ENCODE data around the gene GNAZ.
"Not testable (repeated sequence)": the region's sequence is repeated elsewhere in the genome, so short reads cannot be mapped to it uniquely, and the experiment has no call there.

The GNAZ gene

GRCh38 chr22:23132376-23133091 lies 62.2 kb downstream of the GNAZ start:
- DNase-seq (ENCODE audit: low read depth): no peak
- H3K4me3 ChIP-seq (ENCODE audit: low read depth, low read length): no peak overlapping the region
- TF ChIP-seq MAX (IDR thresholded peaks at IDR 0.05; ENCODE audit: low read depth, low read length) (no peak), POLR2A (IDR thresholded peaks at IDR 0.05; ENCODE audit: extremely low read depth, insufficient read length) (no peak), MYC (IDR thresholded peaks at IDR 0.05; ENCODE audit: low read depth, low read length) (no peak)
- TF ChIP-seq, protein P1, sequence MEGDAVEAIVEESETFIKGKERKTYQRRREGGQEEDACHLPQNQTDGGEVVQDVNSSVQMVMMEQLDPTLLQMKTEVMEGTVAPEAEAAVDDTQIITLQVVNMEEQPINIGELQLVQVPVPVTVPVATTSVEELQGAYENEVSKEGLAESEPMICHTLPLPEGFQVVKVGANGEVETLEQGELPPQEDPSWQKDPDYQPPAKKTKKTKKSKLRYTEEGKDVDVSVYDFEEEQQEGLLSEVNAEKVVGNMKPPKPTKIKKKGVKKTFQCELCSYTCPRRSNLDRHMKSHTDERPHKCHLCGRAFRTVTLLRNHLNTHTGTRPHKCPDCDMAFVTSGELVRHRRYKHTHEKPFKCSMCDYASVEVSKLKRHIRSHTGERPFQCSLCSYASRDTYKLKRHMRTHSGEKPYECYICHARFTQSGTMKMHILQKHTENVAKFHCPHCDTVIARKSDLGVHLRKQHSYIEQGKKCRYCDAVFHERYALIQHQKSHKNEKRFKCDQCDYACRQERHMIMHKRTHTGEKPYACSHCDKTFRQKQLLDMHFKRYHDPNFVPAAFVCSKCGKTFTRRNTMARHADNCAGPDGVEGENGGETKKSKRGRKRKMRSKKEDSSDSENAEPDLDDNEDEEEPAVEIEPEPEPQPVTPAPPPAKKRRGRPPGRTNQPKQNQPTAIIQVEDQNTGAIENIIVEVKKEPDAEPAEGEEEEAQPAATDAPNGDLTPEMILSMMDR (IDR thresholded peaks at IDR 0.05; ENCODE audit: low read depth, low read length): no peak

DNA sequence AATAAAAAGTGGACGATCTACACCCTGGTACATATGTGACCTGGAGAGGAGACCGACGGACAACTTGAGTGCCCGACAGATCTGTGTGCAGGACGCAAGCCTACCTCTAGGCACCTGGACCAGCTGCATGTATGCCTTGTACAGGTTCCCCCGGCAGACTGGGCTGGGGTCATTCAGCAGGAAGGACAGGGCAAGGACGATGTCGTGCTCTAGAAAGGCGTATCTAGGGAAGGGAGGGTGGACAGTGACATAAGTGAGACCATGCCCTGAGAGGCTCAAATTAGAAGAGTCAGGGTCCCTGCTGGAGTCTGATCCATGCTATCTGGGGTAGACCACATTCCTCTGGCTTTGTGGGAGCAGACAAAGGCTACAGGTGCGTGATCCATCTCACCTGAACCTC lies 63.6 kb downstream of the GNAZ start:
- TF ChIP-seq, protein P1 (IDR thresholded peaks at IDR 0.05; ENCODE audit: low read depth, low read length): no peak
- no peak for TF ChIP-seq MAX (IDR thresholded peaks at IDR 0.05; ENCODE audit: low read depth, low read length)
- no peak for TF ChIP-seq MYC (IDR thresholded peaks at IDR 0.05; ENCODE audit: low read depth, low read length)
- TF ChIP-seq POLR2A (IDR thresholded peaks at IDR 0.05; ENCODE audit: extremely low read depth, insufficient read length): no peak
- no peak overlapping the region for H3K4me3 ChIP-seq (ENCODE audit: low read depth, low read length)
- no peak for DNase-seq (ENCODE audit: low read depth)

DNA sequence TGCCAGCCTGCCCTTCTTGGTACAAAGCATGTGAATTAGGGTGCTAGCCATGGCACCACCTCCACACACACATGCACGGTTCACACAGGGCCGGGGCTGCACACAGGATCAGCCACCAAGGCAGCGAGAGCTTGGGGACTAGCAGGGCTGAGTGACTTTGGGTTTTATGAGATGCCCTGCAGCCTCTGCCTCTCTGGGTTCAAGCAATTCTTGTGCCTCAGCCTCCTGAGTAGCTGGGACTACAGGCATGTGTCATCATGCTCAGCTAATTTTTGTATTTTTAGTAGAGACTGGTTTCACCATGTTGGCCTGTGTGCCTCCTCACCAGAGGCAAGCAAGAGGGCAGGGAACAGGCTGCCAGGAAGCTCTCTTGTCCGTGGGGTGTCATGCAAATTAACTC lies 66.7 kb downstream of the GNAZ start:
- DNase-seq (ENCODE audit: low read depth); H3K4me3 ChIP-seq (ENCODE audit: low read depth, low read length): not testable (repeated sequence)

DNA sequence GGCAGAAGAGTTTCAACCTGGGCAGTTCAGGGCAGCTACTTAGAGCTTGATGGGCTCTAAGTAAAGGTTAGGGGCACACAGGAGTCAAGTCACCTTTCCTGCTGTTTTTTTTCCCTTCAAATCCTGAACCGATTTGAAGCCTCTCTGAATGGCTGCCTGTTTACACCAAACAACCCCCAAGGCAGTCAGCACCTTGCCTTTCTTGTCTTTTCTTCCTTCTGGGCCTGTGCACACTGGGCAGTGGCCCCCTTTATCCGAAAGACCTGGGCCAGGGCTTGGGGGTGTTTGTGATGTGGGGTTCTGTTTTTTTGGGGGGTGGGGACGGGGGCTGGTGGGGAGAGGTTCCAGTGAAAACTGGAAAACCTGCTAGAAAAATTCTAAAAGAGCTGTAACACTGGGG lies 67.1 kb downstream of the GNAZ start:
- no peak overlapping the region for H3K4me3 ChIP-seq (ENCODE audit: low read depth, low read length)
- TF ChIP-seq POLR2A (IDR thresholded peaks at IDR 0.05; ENCODE audit: extremely low read depth, insufficient read length): no peak
- no peak for TF ChIP-seq MYC (IDR thresholded peaks at IDR 0.05; ENCODE audit: low read depth, low read length)
- TF ChIP-seq MAX (IDR thresholded peaks at IDR 0.05; ENCODE audit: low read depth, low read length): no peak
- TF ChIP-seq, protein P1 (IDR thresholded peaks at IDR 0.05; ENCODE audit: low read depth, low read length): no peak
- no peak for DNase-seq (ENCODE audit: low read depth)

DNA sequence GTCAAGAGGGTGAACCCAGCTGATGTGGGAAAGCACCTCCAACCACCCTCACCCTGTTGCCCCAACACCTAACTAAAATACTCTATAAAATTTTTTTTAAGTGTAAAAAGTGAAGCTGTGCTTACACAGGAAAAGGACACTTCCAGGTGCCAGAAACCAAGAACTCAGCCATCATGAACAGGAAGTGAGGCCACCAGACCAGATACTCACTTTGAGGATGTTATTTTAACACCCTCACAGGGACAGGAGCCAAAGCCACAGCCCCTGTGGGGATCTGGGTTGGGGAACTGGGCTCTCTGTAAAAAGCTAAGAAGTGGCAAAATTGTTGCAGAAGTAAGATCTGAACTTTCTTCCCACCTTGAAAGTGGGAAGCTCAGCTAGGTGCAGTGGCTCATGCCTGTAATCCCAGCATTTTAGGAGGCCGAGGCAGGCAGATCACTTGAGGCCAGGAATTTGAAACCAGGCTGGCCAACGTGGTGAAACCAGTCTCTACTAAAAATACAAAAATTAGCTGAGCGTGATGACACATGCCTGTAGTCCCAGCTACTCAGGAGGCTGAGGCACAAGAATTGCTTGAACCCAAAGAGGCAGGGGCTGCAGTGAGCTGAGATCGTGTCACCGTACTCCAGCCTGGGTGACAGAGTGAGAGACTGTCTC lies 67.7 kb downstream of the GNAZ start:
- peak; percentile 82 for DNase-seq (ENCODE audit: low read depth)
- no peak for TF ChIP-seq MYC (IDR thresholded peaks at IDR 0.05; ENCODE audit: low read depth, low read length)
- TF ChIP-seq, protein P1 (IDR thresholded peaks at IDR 0.05; ENCODE audit: low read depth, low read length): no peak
- TF ChIP-seq MAX (IDR thresholded peaks at IDR 0.05; ENCODE audit: low read depth, low read length): no peak
- TF ChIP-seq POLR2A (IDR thresholded peaks at IDR 0.05; ENCODE audit: extremely low read depth, insufficient read length): no peak
- no peak overlapping the region for H3K4me3 ChIP-seq (ENCODE audit: low read depth, low read length)

DNA sequence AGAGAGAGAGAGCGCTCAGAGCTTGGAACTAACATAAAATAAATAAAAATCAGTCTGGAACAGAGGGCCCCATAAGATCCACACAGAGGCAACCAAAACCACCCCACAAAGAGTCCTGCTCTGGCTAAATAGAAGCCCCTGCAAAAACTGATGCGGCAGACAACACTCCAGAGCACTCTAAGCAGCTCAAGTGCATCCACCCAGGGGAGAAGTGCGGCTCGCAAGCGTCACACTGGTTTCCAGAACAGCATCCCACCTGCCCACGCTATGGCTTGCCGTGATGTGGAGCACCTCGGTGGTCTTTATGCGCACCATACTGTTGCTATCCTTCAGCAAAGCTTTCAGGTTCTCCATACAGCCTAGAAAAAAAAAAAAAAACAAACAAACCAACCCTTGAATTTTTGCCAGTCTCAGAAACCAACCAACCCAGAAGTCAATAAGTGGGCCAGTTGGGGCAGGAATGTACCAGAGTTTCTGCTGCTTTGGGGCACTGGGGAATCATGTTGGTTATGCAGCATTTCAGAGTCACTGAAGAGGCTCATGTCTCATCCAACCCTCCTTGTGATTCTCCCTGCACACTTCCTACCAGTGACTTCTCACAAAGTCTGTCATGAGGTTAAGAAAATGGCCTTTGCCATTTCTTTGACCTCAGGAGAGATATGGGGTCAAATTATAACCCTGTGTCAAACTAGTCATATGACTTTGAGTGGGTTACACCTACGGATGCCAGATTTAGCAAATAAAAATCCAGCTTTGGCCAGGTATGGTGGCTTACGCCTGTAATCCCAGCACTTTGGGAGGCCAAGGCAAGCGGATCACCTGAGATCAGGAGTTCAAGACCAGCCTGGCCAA lies 68.5 kb downstream of the GNAZ start:
- DNase-seq (ENCODE audit: low read depth): no peak
- H3K4me3 ChIP-seq (ENCODE audit: low read depth, low read length): no peak overlapping the region
- TF ChIP-seq, protein P1 (IDR thresholded peaks at IDR 0.05; ENCODE audit: low read depth, low read length): no peak
- TF ChIP-seq MYC (IDR thresholded peaks at IDR 0.05; ENCODE audit: low read depth, low read length) (no peak), MAX (IDR thresholded peaks at IDR 0.05; ENCODE audit: low read depth, low read length) (no peak), POLR2A (IDR thresholded peaks at IDR 0.05; ENCODE audit: extremely low read depth, insufficient read length) (no peak)

Data from NB4 (cell line).